ENCODE results near the gene FIZ1. TPM values are rescaled to one million over a fixed set of nuclear protein-coding genes. Genes with fewer than 3 reads are reported as not detected.

Gene FIZ1, protein sequence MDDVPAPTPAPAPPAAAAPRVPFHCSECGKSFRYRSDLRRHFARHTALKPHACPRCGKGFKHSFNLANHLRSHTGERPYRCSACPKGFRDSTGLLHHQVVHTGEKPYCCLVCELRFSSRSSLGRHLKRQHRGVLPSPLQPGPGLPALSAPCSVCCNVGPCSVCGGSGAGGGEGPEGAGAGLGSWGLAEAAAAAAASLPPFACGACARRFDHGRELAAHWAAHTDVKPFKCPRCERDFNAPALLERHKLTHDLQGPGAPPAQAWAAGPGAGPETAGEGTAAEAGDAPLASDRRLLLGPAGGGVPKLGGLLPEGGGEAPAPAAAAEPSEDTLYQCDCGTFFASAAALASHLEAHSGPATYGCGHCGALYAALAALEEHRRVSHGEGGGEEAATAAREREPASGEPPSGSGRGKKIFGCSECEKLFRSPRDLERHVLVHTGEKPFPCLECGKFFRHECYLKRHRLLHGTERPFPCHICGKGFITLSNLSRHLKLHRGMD
- 20.4 and 21.4 TPM in 2 replicates for total RNA-seq

DNA sequence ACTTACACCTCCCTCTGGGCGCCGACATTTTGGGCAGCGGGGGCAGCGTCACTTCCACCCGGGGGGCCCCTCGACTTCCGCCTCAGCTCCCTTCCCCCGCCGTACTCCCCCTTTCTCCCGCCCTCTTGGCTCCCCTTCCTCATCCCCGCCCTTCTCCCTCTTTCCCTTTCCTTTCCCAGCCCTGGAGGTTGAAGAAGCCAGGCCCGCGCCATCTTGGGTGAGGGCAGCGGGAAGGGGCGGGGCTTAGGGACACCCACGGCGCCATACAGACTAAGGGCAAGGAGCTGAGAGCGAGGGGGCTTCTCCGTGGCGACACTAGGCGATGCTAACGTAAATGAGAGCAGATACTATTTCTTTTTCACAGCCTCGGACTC, at the start of gene FIZ1:
Gene FIZ1 (minus strand): TSS at position 50 of the 374 bp plus-strand sequence. CDS start 1,652 bp downstream, outside the sequence.
- Mint-ChIP-seq H3K4me3 (peak within 1 kb of the TSS; percentile 88), H3K36me3 (ENCODE audit: low read depth) (peaks cover 42% of the 10 kb centered on the region), H3K27me3 (no peaks in the 10 kb centered on the region), H3K9me3 (peaks cover 8% of the 10 kb centered on the region), H3K27ac (peak within 1 kb of the TSS; percentile 98), H3K4me1 (peaks cover 30% of the 10 kb centered on the region)
- intact Hi-C loops (cut with micrococcal nuclease), result loop anchor here (1.0 to 5.0 kb wide), 10 partner anchors 12 to 482 kb away; partner anchors contain the start of genes KMT5C, PPP1R12C, PPP6R1 and RPL28
- peak; percentile 99 for DNase-seq

DNA sequence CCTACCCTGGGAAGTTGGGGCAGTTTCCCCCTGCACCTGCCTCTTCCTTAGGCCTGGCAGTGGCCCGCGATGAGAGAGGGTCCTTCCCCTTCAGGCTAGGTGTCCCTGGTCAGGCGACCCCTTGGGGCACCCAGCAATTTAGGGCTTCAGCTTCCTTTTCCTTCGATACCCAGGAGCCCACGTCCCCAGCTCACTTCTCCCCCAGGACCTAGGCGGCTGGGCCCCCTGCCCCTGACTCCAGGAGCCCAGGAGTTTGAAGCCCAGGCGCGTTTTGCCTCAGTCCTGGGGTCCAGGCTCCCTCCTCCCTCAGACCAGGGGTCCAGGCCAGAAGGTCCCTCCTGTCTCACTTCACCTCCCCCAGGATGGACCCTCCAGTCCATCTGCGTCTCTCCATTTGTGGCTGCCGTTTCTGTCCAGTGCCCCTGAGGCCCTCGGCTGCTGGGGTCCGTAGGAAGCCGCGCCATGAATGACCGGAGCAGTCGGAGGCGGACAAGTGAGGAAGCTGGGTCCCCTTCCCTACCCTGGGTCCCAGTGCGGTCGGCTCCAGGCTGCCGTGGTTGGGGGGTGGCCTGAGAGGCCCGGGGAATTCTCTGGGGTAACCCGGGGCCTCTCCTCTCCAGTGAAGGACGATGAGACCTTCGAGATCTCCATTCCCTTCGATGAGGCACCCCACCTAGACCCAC, 49.4 kb upstream of the FIZ1 start:
- intact Hi-C loops (cut with micrococcal nuclease), result no loop called here
- Mint-ChIP-seq H3K4me1 (peaks cover 33% of the 10 kb centered on the region), H3K36me3 (ENCODE audit: low read depth) (peaks cover 38% of the 10 kb centered on the region), H3K9me3 (no peaks in the 10 kb centered on the region), H3K27ac (peak overlapping the region; percentile 85), H3K4me3 (peak overlapping the region; percentile 82), H3K27me3 (peaks cover 1% of the 10 kb centered on the region)
- DNase-seq, result no peak

DNA sequence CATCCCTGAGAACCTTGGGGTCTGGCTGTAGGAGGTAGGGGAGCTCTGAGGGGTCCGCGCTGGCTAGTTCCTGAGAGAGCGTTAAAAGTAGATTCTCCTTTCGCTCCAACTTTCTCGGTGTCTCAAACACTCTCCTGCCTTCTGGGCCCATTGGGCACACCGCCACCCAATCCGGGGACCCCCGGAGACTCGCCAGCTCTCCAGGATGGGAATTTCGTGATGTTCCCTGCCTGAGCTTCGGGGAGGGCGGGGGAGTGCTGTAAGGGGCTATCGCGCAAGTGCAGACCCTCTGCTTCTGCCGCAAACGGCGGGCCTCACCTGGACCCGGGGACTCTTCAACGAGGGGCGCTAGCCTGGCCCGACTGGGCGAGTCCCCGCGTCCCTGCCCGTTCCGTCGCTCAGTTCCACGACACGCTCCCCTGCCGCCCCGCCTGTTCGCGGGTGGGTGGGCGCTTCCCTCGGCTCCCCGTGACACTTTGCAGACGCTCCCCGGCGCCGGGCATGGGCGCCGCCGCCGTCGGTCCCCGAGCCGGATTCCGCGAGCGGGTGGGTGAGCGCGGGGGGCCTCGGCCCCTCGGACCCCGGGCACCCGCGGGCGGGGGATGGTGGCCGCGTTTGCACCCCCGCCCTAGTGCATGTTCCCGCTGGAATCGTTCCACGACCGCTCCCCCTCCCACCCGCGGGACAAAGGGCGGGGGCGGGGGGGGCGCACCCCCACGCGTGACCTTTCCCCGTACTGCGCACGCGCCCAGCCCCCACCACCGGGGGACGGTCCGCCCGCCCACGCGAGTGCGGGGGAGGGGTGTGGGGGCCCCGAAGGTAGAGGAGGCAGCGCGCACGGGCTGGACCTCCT, 48.6 kb upstream of the FIZ1 start, which contains the start of gene CCDC106:
Gene CCDC106 (plus strand): TSS at position 481 of the 853 bp plus-strand sequence. CDS start 835 bp downstream, outside the sequence.
- no peaks in the 10 kb centered on the region for H3K9me3 Mint-ChIP-seq
- no peaks in the 10 kb centered on the region for H3K27me3 Mint-ChIP-seq
- intact Hi-C loops (cut with micrococcal nuclease), result no loop called here
- H3K4me1 Mint-ChIP-seq, result peaks cover 37% of the 10 kb centered on the region
- peaks cover 44% of the 10 kb centered on the region for H3K36me3 Mint-ChIP-seq (ENCODE audit: low read depth)
- H3K4me3 Mint-ChIP-seq, result peak within 1 kb of the TSS; percentile 86
- H3K27ac Mint-ChIP-seq, result peak within 1 kb of the TSS; percentile 85
- DNase-seq, result peak; percentile 85

DNA sequence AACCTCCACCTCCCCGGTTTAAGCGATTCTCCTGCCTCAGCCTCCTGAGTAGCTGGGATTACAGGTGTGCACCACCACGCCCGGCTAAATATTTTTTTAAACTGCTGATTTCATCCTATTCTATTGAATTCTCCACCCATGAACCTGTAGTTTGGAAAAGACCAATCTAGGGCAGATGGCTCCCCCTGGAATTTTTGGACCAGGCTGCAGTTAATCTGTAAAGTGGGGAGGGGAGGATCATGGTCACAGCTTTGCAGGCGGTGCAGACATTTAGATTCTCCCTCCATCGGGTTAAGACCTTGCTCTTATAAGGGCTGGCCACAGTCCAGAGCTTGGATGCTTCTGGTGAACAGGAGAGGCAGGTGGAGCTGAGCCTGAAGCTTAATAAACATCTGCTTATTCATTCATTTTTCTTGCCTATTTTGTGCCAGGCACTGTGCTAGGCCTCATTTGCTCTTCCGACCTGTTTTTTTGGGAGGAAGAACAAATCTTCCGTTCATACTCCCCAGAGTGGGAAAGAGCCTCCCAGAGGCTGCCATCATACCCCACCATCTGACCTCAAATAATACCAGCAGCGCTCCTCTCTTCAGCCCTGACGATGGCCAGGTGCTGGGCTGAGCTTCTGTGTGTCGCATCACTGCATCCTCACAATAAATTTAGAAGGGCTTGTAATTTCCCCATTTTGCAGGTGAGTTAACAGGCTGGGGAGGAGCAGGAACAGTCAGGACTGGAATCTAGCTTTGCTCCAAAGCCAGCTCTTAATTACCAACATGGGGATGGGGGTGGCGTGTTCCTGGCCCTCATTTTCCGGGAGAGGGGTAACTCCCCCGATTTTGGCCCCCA, 47.8 kb upstream of the FIZ1 start:
- Mint-ChIP-seq H3K4me3 (peak overlapping the region; percentile 86), H3K9me3 (no peaks in the 10 kb centered on the region), H3K27me3 (no peaks in the 10 kb centered on the region), H3K36me3 (ENCODE audit: low read depth) (peaks cover 44% of the 10 kb centered on the region), H3K27ac (peak overlapping the region; percentile 69), H3K4me1 (peaks cover 38% of the 10 kb centered on the region)
- intact Hi-C loops (cut with micrococcal nuclease), result no loop called here
- DNase-seq, result no peak

DNA sequence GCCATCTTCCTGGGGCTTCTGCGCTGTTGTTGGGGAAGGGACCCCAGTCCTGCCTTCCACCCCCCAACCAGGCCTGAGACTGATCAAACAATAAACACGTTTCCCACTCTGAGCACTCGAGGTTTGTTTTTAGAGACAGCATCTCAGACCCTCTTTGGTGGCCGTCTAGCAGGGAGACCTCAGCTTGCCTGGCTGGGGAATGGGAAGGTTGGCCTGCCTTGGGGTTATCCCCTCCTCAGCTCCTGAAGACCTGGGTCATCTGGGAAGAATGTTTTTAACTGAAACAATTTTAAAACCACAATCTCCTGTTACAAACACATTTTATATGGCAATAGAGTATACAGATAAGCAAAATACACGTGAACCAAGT, 46.2 kb upstream of the FIZ1 start:
- no peak for DNase-seq
- peaks cover 36% of the 10 kb centered on the region for H3K4me1 Mint-ChIP-seq
- no peaks in the 10 kb centered on the region for H3K9me3 Mint-ChIP-seq
- H3K27ac Mint-ChIP-seq, result peak overlapping the region; percentile 56
- no peaks in the 10 kb centered on the region for H3K27me3 Mint-ChIP-seq
- peaks cover 46% of the 10 kb centered on the region for H3K36me3 Mint-ChIP-seq (ENCODE audit: low read depth)
- intact Hi-C loops (cut with micrococcal nuclease), result no loop called here
- peak overlapping the region; percentile 57 for H3K4me3 Mint-ChIP-seq

DNA sequence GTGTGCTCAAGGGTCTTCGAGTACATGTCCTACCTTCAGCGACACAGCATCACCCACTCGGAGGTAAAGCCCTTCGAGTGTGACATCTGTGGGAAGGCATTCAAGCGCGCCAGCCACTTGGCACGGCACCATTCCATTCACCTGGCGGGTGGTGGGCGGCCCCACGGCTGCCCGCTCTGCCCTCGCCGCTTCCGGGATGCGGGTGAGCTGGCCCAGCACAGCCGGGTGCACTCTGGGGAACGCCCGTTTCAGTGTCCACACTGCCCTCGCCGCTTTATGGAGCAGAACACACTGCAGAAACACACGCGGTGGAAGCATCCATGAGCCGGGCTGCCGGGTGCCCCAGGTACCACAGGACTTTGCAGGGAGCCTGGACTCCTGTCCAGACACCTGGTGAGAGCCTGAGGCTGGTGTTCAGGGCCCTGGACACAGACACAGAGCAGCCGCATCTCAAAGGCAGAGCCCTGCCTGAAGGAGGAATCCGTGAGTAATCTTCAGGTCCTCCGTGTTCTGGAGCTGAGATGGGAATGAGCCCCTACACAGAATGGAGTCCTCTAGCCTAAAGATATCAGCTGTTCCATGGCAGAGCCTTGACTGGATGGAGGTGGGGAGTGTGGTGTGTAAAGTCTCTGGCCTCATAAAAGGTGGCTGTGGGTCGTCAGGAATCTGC, 45.7 kb upstream of the FIZ1 start:
- Mint-ChIP-seq H3K27me3 (no peaks in the 10 kb centered on the region), H3K4me3 (peak overlapping the region; percentile 90), H3K9me3 (no peaks in the 10 kb centered on the region), H3K36me3 (ENCODE audit: low read depth) (peaks cover 46% of the 10 kb centered on the region), H3K4me1 (peaks cover 34% of the 10 kb centered on the region), H3K27ac (peak overlapping the region; percentile 97)
- intact Hi-C loops (cut with micrococcal nuclease), result loop anchor here (5.0 kb wide), 1 partner anchor 528 kb away; the partner anchor contains the start of gene PPP1R12C
- DNase-seq, result no peak

DNA sequence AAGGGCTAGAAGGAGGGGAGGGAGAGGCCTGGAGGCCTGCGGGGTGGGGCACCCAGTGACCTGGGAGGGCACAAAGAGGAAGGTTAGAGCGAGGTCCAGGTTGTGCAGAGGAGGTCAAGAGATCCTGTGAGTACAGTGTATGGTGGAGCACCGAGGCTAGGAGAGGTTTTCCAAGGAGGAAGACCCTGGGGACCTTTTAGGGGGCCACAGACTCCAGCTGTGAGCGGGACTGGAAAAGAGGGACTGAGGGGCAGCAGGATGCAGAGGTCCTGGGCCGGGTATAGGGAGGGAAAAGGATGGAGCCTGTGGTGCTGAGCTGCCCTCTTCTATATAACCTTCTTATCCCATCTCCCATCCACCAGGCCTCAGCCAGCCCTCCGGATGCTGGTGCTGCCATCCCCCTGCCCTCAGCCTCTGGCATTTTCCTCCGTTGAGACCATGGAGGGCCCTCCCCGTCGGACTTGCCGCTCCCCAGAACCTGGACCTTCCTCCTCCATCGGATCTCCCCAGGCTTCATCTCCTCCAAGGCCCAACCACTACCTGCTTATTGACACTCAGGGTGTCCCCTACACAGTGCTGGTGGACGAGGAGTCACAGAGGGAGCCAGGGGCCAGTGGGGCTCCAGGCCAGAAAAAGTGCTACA, 45.0 kb upstream of the FIZ1 start:
- intact Hi-C loops (cut with micrococcal nuclease), result loop anchor here (5.0 kb wide), 1 partner anchor 527 kb away; the partner anchor contains the start of gene PPP1R12C
- H3K4me3 Mint-ChIP-seq, result peak overlapping the region; percentile 90

DNA sequence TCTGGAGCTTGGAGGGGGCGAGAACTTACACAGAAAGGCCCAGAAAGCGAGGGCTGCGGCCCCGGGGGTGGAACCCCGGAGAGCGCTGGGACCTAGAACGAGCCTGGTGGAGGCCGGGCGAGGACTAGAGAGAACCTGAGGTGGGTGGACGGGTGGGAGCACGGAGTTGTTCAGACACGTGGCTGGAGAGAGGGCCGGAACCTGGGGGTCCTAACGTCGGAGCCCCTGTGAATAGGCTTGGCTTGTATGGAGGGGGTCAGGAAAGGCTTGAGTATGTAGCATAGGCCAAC, 44.5 kb upstream of the FIZ1 start:
- DNase-seq, result no peak
- H3K27me3 Mint-ChIP-seq, result no peaks in the 10 kb centered on the region
- H3K27ac Mint-ChIP-seq, result peak overlapping the region; percentile 97
- peaks cover 3% of the 10 kb centered on the region for H3K9me3 Mint-ChIP-seq
- H3K4me1 Mint-ChIP-seq, result peaks cover 30% of the 10 kb centered on the region
- H3K4me3 Mint-ChIP-seq, result peak overlapping the region; percentile 90
- H3K36me3 Mint-ChIP-seq (ENCODE audit: low read depth), result peaks cover 48% of the 10 kb centered on the region
- intact Hi-C loops (cut with micrococcal nuclease), result loop anchor here (1.0 to 5.0 kb wide), 5 partner anchors 9 to 527 kb away; partner anchors contain the start of genes EPN1, FIZ1 and PPP1R12C

More for the DNA sequence above, 45.0 kb upstream of the FIZ1 start:
- Mint-ChIP-seq H3K36me3 (ENCODE audit: low read depth) (peaks cover 45% of the 10 kb centered on the region), H3K27me3 (no peaks in the 10 kb centered on the region), H3K27ac (peak overlapping the region; percentile 97), H3K9me3 (no peaks in the 10 kb centered on the region), H3K4me1 (peaks cover 27% of the 10 kb centered on the region)
- no peak for DNase-seq

DNA sequence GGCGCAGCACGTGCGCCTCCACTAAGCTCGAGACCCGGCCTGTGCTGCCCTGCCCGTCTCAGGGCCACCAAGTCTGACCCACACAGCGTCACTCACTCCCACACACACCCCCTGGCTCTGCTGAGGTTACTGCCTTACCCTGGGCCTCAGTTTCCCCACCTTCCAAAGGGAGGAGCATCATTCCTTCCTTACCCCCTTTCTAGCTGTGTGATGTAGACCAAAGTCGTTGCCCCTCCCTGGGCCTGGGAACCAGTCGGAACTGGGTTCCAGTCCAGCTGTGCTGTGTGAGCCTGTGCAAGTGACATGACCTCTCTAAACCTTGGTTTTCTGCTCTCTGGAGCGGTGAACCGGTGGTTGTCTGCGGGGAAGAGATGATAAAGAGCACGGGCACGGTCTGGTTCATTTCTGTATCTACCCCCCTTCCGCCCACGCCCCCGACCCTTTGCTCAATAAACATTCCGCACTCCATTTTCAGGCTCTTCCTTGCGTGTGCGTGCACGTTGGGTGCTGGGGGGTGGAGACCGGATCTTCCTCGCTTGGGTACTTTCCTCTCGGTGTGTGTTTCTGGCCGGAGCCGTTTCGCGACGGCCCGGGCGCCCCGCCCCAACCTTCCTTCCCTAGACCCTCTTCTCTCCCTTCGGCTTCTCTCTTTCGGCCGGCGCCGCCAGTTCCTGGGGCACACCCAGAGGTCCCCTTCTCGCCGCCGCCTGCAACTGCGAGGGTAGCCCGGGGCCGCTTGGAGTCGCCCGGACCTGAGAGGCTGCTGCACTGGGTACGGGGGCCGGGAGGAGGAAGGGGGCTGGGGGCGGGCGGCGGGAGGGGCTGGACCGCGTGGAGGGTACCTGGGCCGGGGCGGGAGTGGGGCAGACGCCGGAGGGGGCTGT, 43.9 kb upstream of the FIZ1 start, which contains the start of gene ZNF581:
Gene ZNF581 (plus strand): TSS at position 647 of the 884 bp plus-strand sequence. CDS start 923 bp downstream, outside the sequence.
- Mint-ChIP-seq H3K27me3 (no peaks in the 10 kb centered on the region), H3K36me3 (ENCODE audit: low read depth) (peaks cover 52% of the 10 kb centered on the region), H3K27ac (peak within 1 kb of the TSS; percentile 98), H3K4me1 (peaks cover 29% of the 10 kb centered on the region), H3K4me3 (peak within 1 kb of the TSS; percentile 90), H3K9me3 (peaks cover 3% of the 10 kb centered on the region)
- peak; percentile 95 for DNase-seq
- intact Hi-C loops (cut with micrococcal nuclease), result loop anchor here (1.0 to 5.0 kb wide), 5 partner anchors 8 to 526 kb away; partner anchors contain the start of genes EPN1, FIZ1 and PPP1R12C

DNA sequence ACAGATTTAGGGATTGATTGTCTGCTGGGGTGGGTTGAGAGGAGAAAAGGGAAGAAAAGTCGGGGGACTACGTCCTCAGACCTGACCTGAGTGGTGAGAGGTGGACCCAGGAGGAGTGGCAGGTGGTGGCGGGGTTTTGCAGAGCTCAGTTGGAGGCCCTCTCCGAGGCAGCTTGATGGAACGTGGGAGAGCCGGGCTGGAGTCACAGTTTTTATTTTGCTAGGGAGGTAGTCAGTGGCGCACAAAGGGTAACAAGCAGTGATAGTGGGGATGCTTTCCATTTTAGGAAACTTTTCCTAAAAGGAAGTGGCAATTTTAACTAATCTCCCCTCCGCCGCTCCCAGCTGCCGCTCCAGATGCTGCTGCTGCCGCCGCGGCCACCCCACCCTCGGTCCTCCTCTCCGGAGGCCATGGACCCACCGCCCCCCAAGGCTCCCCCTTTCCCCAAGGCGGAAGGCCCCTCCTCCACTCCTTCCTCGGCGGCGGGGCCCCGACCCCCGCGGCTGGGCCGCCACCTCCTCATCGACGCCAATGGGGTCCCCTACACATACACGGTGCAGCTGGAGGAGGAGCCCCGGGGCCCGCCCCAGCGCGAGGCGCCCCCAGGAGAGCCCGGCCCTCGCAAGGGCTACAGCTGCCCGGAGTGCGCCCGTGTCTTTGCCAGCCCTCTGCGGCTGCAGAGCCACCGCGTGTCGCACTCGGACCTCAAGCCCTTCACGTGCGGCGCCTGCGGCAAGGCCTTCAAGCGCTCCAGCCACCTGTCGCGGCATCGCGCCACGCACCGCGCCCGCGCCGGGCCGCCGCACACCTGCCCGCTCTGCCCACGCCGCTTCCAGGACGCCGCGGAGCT, 43.1 kb upstream of the FIZ1 start:
- peak overlapping the region; percentile 98 for H3K27ac Mint-ChIP-seq
- peak overlapping the region; percentile 90 for H3K4me3 Mint-ChIP-seq
- peaks cover 32% of the 10 kb centered on the region for H3K4me1 Mint-ChIP-seq
- intact Hi-C loops (cut with micrococcal nuclease), result loop anchor here (1.0 to 5.0 kb wide), 5 partner anchors 7 to 525 kb away; partner anchors contain the start of genes EPN1, FIZ1 and PPP1R12C
- DNase-seq, result peak; percentile 75
- no peaks in the 10 kb centered on the region for H3K27me3 Mint-ChIP-seq
- peaks cover 3% of the 10 kb centered on the region for H3K9me3 Mint-ChIP-seq
- peaks cover 56% of the 10 kb centered on the region for H3K36me3 Mint-ChIP-seq (ENCODE audit: low read depth)
